ENCODE measurements around the gene LMX1B. TPM values are rescaled to one million over a fixed set of nuclear protein-coding genes. Genes with fewer than 3 reads are reported as not detected.
"Not testable (repeated sequence)": the region's sequence is repeated elsewhere in the genome, so short reads cannot be mapped to it uniquely, and the experiment has no call there.

LMX1B gene
- total RNA-seq, 1 experiment from 2014 or later, result 2.6 TPM

DNA sequence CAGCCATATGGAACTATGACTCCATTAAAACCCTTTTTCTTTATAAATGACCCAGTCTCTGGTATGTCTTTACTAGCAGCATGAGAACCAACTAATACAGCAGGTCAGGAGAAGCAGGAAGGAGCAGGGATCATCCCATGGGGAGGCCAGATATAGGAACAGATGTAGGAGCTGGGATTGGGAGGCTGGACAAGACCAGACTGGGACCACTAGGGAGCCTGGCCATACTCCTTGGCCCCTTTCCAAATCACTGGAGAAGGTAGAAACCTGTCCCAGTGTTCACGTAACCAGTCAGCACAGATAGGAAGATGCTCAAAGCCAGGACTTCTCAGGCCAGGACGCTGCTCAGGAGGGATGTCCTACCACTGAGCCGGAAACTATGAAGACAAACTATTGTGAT is 95.5 kb downstream of the LMX1B start:
- no peaks in the 10 kb centered on the region for H3K36me3 ChIP-seq (ENCODE audit: control insufficient read depth, insufficient read depth, low read length)
- H3K9me3 ChIP-seq (ENCODE audit: control insufficient read depth, insufficient read depth, low read depth, low read length), result no peaks in the 10 kb centered on the region
- TF ChIP-seq, protein P1, sequence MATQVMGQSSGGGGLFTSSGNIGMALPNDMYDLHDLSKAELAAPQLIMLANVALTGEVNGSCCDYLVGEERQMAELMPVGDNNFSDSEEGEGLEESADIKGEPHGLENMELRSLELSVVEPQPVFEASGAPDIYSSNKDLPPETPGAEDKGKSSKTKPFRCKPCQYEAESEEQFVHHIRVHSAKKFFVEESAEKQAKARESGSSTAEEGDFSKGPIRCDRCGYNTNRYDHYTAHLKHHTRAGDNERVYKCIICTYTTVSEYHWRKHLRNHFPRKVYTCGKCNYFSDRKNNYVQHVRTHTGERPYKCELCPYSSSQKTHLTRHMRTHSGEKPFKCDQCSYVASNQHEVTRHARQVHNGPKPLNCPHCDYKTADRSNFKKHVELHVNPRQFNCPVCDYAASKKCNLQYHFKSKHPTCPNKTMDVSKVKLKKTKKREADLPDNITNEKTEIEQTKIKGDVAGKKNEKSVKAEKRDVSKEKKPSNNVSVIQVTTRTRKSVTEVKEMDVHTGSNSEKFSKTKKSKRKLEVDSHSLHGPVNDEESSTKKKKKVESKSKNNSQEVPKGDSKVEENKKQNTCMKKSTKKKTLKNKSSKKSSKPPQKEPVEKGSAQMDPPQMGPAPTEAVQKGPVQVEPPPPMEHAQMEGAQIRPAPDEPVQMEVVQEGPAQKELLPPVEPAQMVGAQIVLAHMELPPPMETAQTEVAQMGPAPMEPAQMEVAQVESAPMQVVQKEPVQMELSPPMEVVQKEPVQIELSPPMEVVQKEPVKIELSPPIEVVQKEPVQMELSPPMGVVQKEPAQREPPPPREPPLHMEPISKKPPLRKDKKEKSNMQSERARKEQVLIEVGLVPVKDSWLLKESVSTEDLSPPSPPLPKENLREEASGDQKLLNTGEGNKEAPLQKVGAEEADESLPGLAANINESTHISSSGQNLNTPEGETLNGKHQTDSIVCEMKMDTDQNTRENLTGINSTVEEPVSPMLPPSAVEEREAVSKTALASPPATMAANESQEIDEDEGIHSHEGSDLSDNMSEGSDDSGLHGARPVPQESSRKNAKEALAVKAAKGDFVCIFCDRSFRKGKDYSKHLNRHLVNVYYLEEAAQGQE (IDR thresholded peaks at IDR 0.05; ENCODE audit: insufficient read depth in 1 of 2, low read depth in 2 of 2, low read length in 1 of 2), result no peak
- TF ChIP-seq POLR2AphosphoS5 (IDR thresholded peaks at IDR 0.05; ENCODE audit: low read depth, low read length) (no peak), TCF7L2 (IDR thresholded peaks at IDR 0.05; ENCODE audit: low read depth, low read length) (no peak), SIN3A (IDR thresholded peaks at IDR 0.05; ENCODE audit: borderline replicate concordance, insufficient read depth, low read depth, low read length) (no peak)
- TF ChIP-seq, protein P2, sequence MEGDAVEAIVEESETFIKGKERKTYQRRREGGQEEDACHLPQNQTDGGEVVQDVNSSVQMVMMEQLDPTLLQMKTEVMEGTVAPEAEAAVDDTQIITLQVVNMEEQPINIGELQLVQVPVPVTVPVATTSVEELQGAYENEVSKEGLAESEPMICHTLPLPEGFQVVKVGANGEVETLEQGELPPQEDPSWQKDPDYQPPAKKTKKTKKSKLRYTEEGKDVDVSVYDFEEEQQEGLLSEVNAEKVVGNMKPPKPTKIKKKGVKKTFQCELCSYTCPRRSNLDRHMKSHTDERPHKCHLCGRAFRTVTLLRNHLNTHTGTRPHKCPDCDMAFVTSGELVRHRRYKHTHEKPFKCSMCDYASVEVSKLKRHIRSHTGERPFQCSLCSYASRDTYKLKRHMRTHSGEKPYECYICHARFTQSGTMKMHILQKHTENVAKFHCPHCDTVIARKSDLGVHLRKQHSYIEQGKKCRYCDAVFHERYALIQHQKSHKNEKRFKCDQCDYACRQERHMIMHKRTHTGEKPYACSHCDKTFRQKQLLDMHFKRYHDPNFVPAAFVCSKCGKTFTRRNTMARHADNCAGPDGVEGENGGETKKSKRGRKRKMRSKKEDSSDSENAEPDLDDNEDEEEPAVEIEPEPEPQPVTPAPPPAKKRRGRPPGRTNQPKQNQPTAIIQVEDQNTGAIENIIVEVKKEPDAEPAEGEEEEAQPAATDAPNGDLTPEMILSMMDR (IDR thresholded peaks at IDR 0.05), result no peak
- H3K27ac ChIP-seq (ENCODE audit: low read length), result no peak overlapping the region
- ATAC-seq (no peak), DNase-seq (ENCODE audit: low read depth, low spot score) (no peak)
- ChIA-PET POLR2A (interaction anchor here (0.7 kb wide), 1 partner anchor 597 kb away, joined by 4 read pairs; no protein-coding TSS in a partner anchor), CTCF (no interaction called here)
- H3K4me3 ChIP-seq (ENCODE audit: low read depth in 2 of 2, low read length in 2 of 2), result no peak overlapping the region
- intact Hi-C loops (cut with micrococcal nuclease; ENCODE audit: unreplicated experiment), result no loop called here
- BruUV-seq (replicated peaks), result no TSS peak
- peaks cover 4% of the 10 kb centered on the region for H3K4me1 ChIP-seq (ENCODE audit: control insufficient read depth, insufficient read depth, low read length)
- in situ Hi-C loops (cut with HindIII; ENCODE audit: low pct_unique_long_range_greater_than_20kb, low sequenced_read_pairs), result no loop called here
- H3K27me3 ChIP-seq (ENCODE audit: control insufficient read depth, insufficient read depth, low read length), result no peaks in the 10 kb centered on the region

DNA sequence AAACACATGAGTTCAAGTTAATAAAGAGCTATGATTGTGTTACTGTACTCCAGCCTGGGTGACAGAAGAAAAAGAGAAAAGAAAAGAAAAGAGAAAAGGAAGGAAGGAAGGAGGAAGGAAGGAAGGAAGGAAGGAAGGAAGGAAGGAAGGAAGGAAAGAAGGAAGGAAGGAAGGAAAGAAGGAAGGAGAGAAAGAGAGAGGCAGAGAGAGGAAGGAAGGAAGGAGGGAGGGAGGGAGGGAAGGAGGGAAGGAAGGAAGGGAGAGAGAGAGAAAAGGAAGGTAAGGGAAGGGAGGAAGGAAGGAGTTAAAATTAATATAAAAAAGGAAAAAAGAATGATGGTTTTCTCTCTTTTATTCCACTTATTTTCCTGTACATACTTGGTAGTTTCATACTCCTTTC is 101.7 kb downstream of the LMX1B start:
- BruUV-seq (replicated peaks), result no TSS peak
- no peak overlapping the region for H3K4me3 ChIP-seq (ENCODE audit: low read depth in 2 of 2, low read length in 2 of 2)
- ATAC-seq (no peak), DNase-seq (ENCODE audit: low read depth, low spot score) (no peak)
- ChIA-PET POLR2A (no interaction called here), CTCF (no interaction called here)
- in situ Hi-C loops (cut with HindIII; ENCODE audit: low pct_unique_long_range_greater_than_20kb, low sequenced_read_pairs), result no loop called here
- no peak for TF ChIP-seq SIN3A (IDR thresholded peaks at IDR 0.05; ENCODE audit: borderline replicate concordance, insufficient read depth, low read depth, low read length)
- TF ChIP-seq TCF7L2 (IDR thresholded peaks at IDR 0.05; ENCODE audit: low read depth, low read length), result no peak
- TF ChIP-seq, protein P1 (IDR thresholded peaks at IDR 0.05; ENCODE audit: insufficient read depth in 1 of 2, low read depth in 2 of 2, low read length in 1 of 2), result no peak
- no peak for TF ChIP-seq POLR2AphosphoS5 (IDR thresholded peaks at IDR 0.05; ENCODE audit: low read depth, low read length)
- TF ChIP-seq, protein P2 (IDR thresholded peaks at IDR 0.05), result no peak
- no peaks in the 10 kb centered on the region for H3K4me1 ChIP-seq (ENCODE audit: control insufficient read depth, insufficient read depth, low read length)
- H3K36me3 ChIP-seq (ENCODE audit: control insufficient read depth, insufficient read depth, low read length), result no peaks in the 10 kb centered on the region
- intact Hi-C loops (cut with micrococcal nuclease; ENCODE audit: unreplicated experiment), result no loop called here
- no peaks in the 10 kb centered on the region for H3K9me3 ChIP-seq (ENCODE audit: control insufficient read depth, insufficient read depth, low read depth, low read length)
- H3K27ac ChIP-seq (ENCODE audit: low read length), result no peak overlapping the region
- no peaks in the 10 kb centered on the region; the same call in 1 of the 2 replicates for H3K27me3 ChIP-seq (ENCODE audit: control insufficient read depth, insufficient read depth, low read length)

DNA sequence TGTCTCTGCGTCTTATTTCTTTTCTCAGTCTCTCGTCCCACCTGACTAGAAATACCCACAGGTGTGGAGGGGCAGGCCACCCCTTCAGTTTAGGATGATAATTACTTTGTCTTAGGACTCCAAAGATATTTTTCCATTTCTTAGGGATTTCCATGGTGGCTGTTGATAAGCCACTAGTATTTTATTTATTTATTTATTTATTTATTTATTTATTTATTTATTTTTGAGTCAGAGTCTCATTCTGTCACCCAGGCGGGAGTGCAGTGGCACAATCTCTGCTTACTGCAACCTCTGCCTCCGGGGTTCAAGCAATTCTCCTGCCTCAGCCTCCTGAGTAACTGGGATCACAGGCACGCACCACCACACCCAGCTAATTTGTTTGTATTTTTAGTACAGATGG is 103.7 kb downstream of the LMX1B start:
- intact Hi-C loops (cut with micrococcal nuclease; ENCODE audit: unreplicated experiment); BruUV-seq (replicated peaks); CTCF ChIA-PET: not testable (repeated sequence)

More for the DNA sequence above, 103.7 kb downstream of the LMX1B start:
- H3K36me3 ChIP-seq (ENCODE audit: control insufficient read depth, insufficient read depth, low read length); H3K27ac ChIP-seq (ENCODE audit: low read length); DNase-seq (ENCODE audit: low read depth, low spot score); H3K9me3 ChIP-seq (ENCODE audit: control insufficient read depth, insufficient read depth, low read depth, low read length); H3K27me3 ChIP-seq (ENCODE audit: control insufficient read depth, insufficient read depth, low read length); ATAC-seq; POLR2A ChIA-PET; H3K4me1 ChIP-seq (ENCODE audit: control insufficient read depth, insufficient read depth, low read length); H3K4me3 ChIP-seq (ENCODE audit: low read depth in 2 of 2, low read length in 2 of 2); in situ Hi-C loops (cut with HindIII; ENCODE audit: low pct_unique_long_range_greater_than_20kb, low sequenced_read_pairs): not testable (repeated sequence)
